Measurements from ENCODE around the gene ATAD3C. TPM values are rescaled to one million over a fixed set of nuclear protein-coding genes. Genes with fewer than 3 reads are reported as not detected.

Gene ATAD3C
- total RNA-seq, 3 donors from 2014 or later = 0.35 to 1.4 (median 0.55) TPM

DNA sequence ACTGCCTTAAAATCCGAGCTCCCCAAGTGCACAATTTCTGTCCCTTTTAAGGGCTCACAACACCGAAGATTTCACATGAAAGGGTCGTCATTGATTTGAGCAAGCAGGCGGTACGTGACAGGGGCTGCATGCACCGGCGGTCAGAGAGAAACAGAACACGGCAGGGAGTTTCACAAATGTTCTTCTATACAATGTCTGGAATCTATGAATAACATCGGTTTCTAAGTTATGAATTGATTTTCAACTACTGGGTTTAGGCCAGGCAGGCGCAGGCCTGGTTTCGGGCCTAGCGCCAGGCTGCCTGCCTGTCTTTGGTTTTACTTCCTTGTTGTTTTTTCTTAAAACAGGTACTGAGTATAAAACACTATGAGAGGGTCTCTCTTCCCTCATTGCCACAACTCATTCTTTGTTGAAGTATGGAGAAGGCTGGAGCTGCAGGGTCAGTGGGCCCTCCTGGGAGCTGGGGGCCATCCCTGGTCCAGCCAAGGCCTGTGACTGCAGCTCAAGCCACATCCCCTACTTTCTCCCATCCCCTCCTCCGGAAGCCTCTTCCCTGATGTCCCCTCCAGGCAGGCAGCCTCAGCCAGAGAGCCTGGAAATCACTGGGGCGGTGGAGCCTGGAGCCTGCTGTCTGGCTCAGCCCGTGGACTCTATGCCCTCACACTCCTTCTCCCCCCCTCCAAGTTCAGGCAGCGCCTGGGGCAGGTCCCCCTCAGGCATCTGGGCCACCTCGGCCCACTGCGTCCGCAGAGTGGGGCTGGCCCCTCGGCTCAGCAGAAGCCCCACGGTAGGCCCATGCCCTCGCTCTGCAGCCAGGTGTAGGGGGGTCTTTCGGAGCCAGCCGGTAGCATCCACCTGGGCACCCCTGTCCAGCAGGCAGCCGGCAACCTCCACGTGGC, 30.8 kb upstream of the ATAD3C start:
- DNase-seq (peak in 2 of 3 donors; percentile 16 to 39), ATAC-seq (peak; percentile 10)
- Histone ChIP-seq H3K36me3 (ENCODE audit: low read depth) (no peaks in the 10 kb centered on the region), H3K9me3 (no peaks in the 10 kb centered on the region), H3K4me1 (ENCODE audit: low read depth) (peaks cover 6% of the 10 kb centered on the region), H3K4me3 (no peak overlapping the region)
- intact Hi-C loops (cut with DNase I, micrococcal nuclease) = no loop called here
- TF ChIP-seq, protein P1, sequence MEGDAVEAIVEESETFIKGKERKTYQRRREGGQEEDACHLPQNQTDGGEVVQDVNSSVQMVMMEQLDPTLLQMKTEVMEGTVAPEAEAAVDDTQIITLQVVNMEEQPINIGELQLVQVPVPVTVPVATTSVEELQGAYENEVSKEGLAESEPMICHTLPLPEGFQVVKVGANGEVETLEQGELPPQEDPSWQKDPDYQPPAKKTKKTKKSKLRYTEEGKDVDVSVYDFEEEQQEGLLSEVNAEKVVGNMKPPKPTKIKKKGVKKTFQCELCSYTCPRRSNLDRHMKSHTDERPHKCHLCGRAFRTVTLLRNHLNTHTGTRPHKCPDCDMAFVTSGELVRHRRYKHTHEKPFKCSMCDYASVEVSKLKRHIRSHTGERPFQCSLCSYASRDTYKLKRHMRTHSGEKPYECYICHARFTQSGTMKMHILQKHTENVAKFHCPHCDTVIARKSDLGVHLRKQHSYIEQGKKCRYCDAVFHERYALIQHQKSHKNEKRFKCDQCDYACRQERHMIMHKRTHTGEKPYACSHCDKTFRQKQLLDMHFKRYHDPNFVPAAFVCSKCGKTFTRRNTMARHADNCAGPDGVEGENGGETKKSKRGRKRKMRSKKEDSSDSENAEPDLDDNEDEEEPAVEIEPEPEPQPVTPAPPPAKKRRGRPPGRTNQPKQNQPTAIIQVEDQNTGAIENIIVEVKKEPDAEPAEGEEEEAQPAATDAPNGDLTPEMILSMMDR (IDR thresholded peaks at IDR 0.05) = no peak

DNA sequence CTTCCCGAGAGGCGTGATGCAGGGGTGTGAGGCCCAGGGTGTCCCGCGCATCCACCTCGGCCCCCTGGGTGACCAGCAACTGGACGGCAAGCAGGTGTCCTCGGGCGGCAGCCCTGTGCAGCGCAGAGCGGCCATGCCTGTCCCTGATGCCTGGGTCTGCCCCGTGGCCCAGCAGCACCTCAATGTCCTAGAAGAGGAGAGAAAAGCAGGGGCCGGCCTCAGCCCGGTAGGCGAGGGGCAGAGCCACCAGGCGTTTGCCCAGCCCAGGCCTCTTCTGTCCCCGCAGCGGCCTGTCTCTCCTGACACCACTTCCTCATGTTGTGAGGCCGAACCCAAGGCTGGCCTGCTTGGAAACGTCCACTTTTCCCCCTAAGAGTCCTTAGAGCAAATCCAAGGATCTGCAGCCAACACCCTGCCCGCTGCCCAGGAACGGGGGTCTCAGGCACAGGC, 30.1 kb upstream of the ATAD3C start:
- TF ChIP-seq, protein P1 (IDR thresholded peaks at IDR 0.05) = no peak
- peaks cover 6% of the 10 kb centered on the region for H3K4me1 ChIP-seq (ENCODE audit: low read depth)
- DNase-seq (peak in 2 of 3 donors; percentile 22 to 50), ATAC-seq (peak; percentile 23)
- H3K9me3 ChIP-seq = no peaks in the 10 kb centered on the region
- intact Hi-C loops (cut with DNase I, micrococcal nuclease) = no loop called here
- H3K4me3 ChIP-seq = no peak overlapping the region
- no peaks in the 10 kb centered on the region for H3K36me3 ChIP-seq (ENCODE audit: low read depth)

DNA sequence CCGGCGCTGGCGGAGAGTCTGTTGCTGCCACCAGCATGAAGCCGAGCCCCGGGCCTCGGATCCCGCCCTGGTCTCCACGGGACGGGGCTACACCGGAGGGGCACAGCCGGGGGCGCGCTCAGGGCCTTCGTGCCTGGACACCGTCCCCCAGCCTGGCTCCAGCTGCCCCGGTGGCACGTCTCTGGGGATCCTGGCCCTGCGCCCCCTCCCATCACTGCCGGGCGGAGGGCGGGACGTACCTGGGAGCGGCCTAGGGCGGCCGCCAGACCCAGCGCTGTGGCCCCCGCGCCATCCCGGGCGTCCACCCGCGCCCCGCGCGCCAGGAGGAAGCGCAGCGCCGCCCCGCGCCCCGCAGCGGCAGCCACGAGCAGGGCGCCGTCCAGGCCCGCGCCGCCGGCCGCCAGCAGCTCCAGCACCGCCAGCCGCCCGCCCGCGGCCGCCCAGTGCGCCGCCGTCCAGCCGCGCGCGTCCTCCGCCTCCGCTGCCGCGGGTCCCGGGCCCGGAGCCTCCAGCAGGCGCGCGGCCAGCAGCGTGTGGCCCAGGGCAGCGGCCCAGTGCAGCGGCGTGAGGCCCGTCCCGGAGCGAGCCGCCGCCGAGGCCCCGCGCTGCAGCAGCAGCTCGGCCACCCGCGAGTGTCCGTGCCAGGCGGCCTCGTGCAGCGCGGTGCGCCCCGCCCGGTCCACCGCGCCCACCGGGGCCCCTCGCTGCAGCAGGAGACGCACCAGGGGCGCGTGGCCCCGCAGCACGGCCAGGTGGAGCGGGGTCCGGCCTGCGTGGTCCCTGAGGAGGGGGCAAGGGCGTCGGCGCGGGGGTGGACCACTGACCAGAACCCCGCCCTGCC, 29.5 kb upstream of the ATAD3C start:
- no peak overlapping the region for H3K4me3 ChIP-seq
- TF ChIP-seq, protein P1 (IDR thresholded peaks at IDR 0.05) = no peak
- peaks cover 6% of the 10 kb centered on the region for H3K4me1 ChIP-seq (ENCODE audit: low read depth)
- no peaks in the 10 kb centered on the region for H3K36me3 ChIP-seq (ENCODE audit: low read depth)
- ATAC-seq = peak; percentile 79
- no peaks in the 10 kb centered on the region for H3K9me3 ChIP-seq
- intact Hi-C loops (cut with DNase I, micrococcal nuclease) = no loop called here
- DNase-seq = peak in 2 of 3 donors; percentile 44

DNA sequence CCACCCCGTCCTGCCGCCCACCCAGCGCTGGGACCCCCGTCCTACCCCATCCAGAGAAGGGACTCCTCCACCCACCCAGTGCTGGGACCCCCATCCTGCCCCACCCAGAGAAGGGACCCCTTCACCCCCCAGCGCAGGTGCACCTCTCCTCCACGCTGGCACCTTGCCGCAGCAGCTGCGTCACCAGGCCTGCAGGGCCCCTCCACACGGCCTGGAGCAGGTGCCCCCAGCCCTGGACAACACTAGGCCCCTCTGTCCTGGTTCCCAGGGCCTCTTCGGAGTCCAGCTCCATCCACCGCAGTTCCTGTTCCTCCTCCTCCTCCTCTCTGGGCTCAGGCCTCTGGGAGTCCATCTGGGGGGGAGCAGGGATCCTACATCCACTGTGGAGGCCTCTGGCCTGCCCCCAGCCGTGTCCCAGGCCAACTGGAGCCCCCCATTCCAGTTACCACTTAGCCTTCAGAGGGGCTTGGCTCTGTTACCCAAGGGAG, 28.8 kb upstream of the ATAD3C start:
- peak in 2 of 3 donors; percentile 18 to 33 for DNase-seq
- intact Hi-C loops (cut with DNase I, micrococcal nuclease) = no loop called here
- TF ChIP-seq, protein P1 (IDR thresholded peaks at IDR 0.05) = no peak
- peak; percentile 6 for ATAC-seq
- Histone ChIP-seq H3K4me1 (ENCODE audit: low read depth) (peaks cover 6% of the 10 kb centered on the region), H3K36me3 (ENCODE audit: low read depth) (no peaks in the 10 kb centered on the region), H3K4me3 (no peak overlapping the region), H3K9me3 (no peaks in the 10 kb centered on the region)

DNA sequence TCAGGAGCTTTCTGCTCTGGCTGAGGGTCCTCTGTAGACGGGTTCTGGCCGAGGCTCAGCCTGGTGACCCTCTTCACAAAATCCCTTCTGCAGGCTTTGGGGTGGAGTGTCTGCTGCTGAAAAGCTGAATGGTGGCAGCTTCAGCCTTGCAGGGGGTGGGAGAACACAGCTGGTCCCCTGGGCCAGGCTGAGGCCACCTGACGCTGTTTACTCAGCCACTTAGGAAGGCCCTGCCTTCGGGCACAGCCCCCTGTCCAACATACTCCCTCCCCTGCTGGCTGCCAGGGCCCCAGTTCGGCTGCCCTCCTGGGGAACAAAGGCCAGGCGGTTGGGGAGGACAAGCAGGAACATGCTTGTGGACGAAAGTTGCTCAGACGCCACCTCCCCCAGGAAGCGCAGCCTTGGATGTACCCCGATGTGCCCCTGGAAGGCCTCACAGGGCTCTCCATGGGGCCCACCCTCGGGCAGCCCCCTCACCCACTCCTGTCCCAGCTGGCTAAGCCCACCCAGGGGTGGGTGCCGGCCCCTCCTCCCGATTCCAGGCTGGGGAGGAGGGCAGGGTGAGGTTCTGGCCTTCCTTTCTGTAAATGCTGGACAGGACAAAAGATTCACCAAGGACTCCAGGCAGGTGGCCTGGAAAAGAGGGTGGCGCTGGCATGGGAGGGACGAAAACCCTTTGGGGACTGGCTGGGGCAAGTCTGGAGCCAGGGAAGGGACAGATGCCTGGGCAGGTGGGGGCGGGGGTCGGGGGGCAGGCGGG, 28.2 kb upstream of the ATAD3C start, which contains the start of gene ANKRD65:
ANKRD65 (minus strand) TSS at position 130 of the 760 bp plus-strand sequence. CDS start 271 bp downstream, outside the sequence.
- H3K36me3 ChIP-seq (ENCODE audit: low read depth) = no peaks in the 10 kb centered on the region
- no peaks in the 10 kb centered on the region for H3K9me3 ChIP-seq
- TF ChIP-seq, protein P1 (IDR thresholded peaks at IDR 0.05) = no peak
- ATAC-seq (no peak), DNase-seq (peak in 2 of 3 donors; percentile 12 to 45)
- no peak within 1 kb of the TSS for H3K4me3 ChIP-seq
- intact Hi-C loops (cut with DNase I, micrococcal nuclease) = no loop called here
- H3K4me1 ChIP-seq (ENCODE audit: low read depth) = peaks cover 6% of the 10 kb centered on the region
